GM23338 (cell line): ENCODE results near the gene EHD3. TPM values are rescaled to one million over a fixed set of nuclear protein-coding genes. Genes with fewer than 3 reads are reported as not detected.

Experiments
- ATAC-seq: fragments of 200-7000 bp; cut with Tn5 transposase; 3 replicates; pipeline ENCODE4 v1.9.1; 2020
- DNase-seq: peaks from one replicate; pipeline ENCODE4 v3.0.0-alpha.2; 2015; ENCODE audit warnings: low spot score
- H2AFZ ChIP-seq: fragments of 200-600 bp; sonication (generic); 2 replicates; pipeline ENCODE4 v1.8.0; 2016; ENCODE audit warnings: antibody characterized with exemption, mild to moderate bottlenecking, moderate library complexity
- H3F3A ChIP-seq: fragments of 200-600 bp; sonication (generic); replicated peaks from 2 replicates; pipeline ENCODE4 v1.8.0; 2017; ENCODE audit warnings: antibody characterized with exemption, mixed run types, low read depth
- H3K27ac ChIP-seq: fragments of 200-600 bp; sonication (generic); 2 replicates; pipeline ENCODE4 v1.6.1; 2016; ENCODE audit warnings: low read depth
- H3K27me3 ChIP-seq: fragments of 200-600 bp; sonication (generic); 2 replicates; pipeline ENCODE4 v1.8.0; 2016; ENCODE audit warnings: mild to moderate bottlenecking, mixed run types, moderate library complexity; ENCODE audit not compliant: insufficient read depth
- H3K36me3 ChIP-seq: fragments of 200-600 bp; sonication (generic); 2 replicates; pipeline ENCODE4 v1.8.0; 2016; ENCODE audit warnings: mild to moderate bottlenecking; ENCODE audit not compliant: insufficient read depth
- H3K4me1 ChIP-seq: fragments of 200-600 bp; sonication (generic); 2 replicates; pipeline ENCODE4 v1.8.0; 2016; ENCODE audit warnings: mild to moderate bottlenecking, moderate library complexity; ENCODE audit not compliant: insufficient read depth
- H3K4me2 ChIP-seq: fragments of 200-600 bp; sonication (generic); 2 replicates; pipeline ENCODE4 v1.7.1; 2017; ENCODE audit warnings: mixed run types
- H3K4me3 ChIP-seq: fragments of 200-600 bp; sonication (generic); 2 replicates; pipeline ENCODE4 v1.6.1; 2016; ENCODE audit warnings: mixed run types
- H3K79me2 ChIP-seq: fragments of 200-600 bp; sonication (generic); replicated peaks from 2 replicates; pipeline ENCODE4 v1.8.0; 2017; ENCODE audit warnings: mild to moderate bottlenecking; ENCODE audit not compliant: insufficient read depth
- H3K9me2 ChIP-seq: fragments of 200-600 bp; sonication (generic); 2 replicates; pipeline ENCODE4 v1.8.0; 2017; ENCODE audit not compliant: insufficient read depth
- H4K20me1 ChIP-seq: fragments of 200-600 bp; sonication (generic); replicated peaks from 2 replicates; pipeline ENCODE4 v1.8.0; 2017; ENCODE audit warnings: mild to moderate bottlenecking; ENCODE audit not compliant: insufficient read depth
- H3K27ac Mint-ChIP-seq: 2 replicates; pipeline ENCODE4 v1.8.0; 2020; ENCODE audit warnings: inconsistent platforms, mild to moderate bottlenecking, moderate library complexity, mixed read lengths
- H3K27me3 Mint-ChIP-seq: 3 replicates; pipeline ENCODE4 v1.8.0; 2022; ENCODE audit warnings: low read depth, mild to moderate bottlenecking, moderate library complexity, mixed read lengths, inconsistent platforms; ENCODE audit not compliant: insufficient read depth, poor library complexity
- H3K36me3 Mint-ChIP-seq: 3 replicates; pipeline ENCODE4 v1.8.0; 2021; ENCODE audit warnings: low read depth, mild to moderate bottlenecking, inconsistent platforms, moderate library complexity, mixed read lengths
- H3K4me1 Mint-ChIP-seq: 3 replicates; pipeline ENCODE4 v1.8.0; 2020; ENCODE audit warnings: mild to moderate bottlenecking, inconsistent platforms, mixed read lengths
- H3K4me3 Mint-ChIP-seq: 3 replicates; pipeline ENCODE4 v1.8.0; 2021; ENCODE audit warnings: moderate library complexity, mild to moderate bottlenecking, inconsistent platforms, mixed read lengths
- H3K9me3 Mint-ChIP-seq: 3 replicates; pipeline ENCODE4 v1.8.0; 2020; ENCODE audit warnings: moderate library complexity, mild to moderate bottlenecking, inconsistent platforms, mixed read lengths
- CREB1 ChIP-seq: fragments of 250-450 bp; sonication (Bioruptor Pico); IDR thresholded peaks from 2 replicates; pipeline ENCODE4 v1.5.0; 2020; ENCODE audit warnings: low read depth, mild to moderate bottlenecking, moderate library complexity
- EZH2 ChIP-seq: fragments of 200-600 bp; sonication (generic); IDR thresholded peaks from one replicate; pipeline ENCODE4 v1.8.0; 2017; ENCODE audit warnings: antibody characterized with exemption, mild to moderate bottlenecking, low read depth; ENCODE audit not compliant: unreplicated experiment
- EZH2phosphoT487 ChIP-seq: fragments of 200-600 bp; sonication (generic); IDR thresholded peaks from one replicate; pipeline ENCODE4 v1.8.1; 2018; ENCODE audit warnings: antibody characterized with exemption; ENCODE audit not compliant: unreplicated experiment
- JUNB ChIP-seq: IDR thresholded peaks from one replicate; pipeline ENCODE4 v1.6.1; 2016; ENCODE audit warnings: antibody characterized with exemption; ENCODE audit not compliant: unreplicated experiment
- NANOG ChIP-seq: IDR thresholded peaks from 2 replicates; pipeline ENCODE4 v1.6.1; 2016; ENCODE audit warnings: antibody characterized with exemption, borderline replicate concordance
- POLR2AphosphoS5 ChIP-seq: IDR thresholded peaks from 2 replicates; pipeline ENCODE4 v1.6.1; 2016; ENCODE audit warnings: antibody characterized with exemption, low read depth
- STAT1 ChIP-seq: IDR thresholded peaks from one replicate; pipeline ENCODE4 v1.6.1; 2016; ENCODE audit warnings: antibody characterized with exemption; ENCODE audit not compliant: unreplicated experiment
- ZNF114 ChIP-seq: fragments of 250-450 bp; sonication (Bioruptor Pico); IDR thresholded peaks from 2 replicates; pipeline ENCODE4 v1.5.0; 2020; ENCODE audit warnings: mild to moderate bottlenecking, moderate library complexity
- ZNF331 ChIP-seq: fragments of 250-450 bp; sonication (Bioruptor Pico); IDR thresholded peaks from 2 replicates; pipeline ENCODE4 v1.5.0; 2020; ENCODE audit warnings: low read depth, mild to moderate bottlenecking, moderate library complexity
- polyA plus RNA-seq: library from polyadenylated mRNA; unstranded; fragments of >200 nt; fragmentation: Nextera tagmentation; extraction: Ambion mirVana; gene quantifications from 2 replicates; pipeline ENCODE4 v1.2.1, GENCODE V29; 2016
- total RNA-seq: library from RNA; depleted of rRNA; stranded (reverse); fragments of >200 nt; shearing (Covaris generic); gene quantifications from 2 replicates; pipeline ENCODE4 v1.2.3, GENCODE V29; 2014
- TF ChIP-seq, protein P1 (sequence below), 2 experiments: fragments of 200-600 bp in 1 of 2; sonication (generic) in 1 of 2; conservative IDR thresholded peaks; 2 replicates each; pipeline versions ENCODE4 v1.5.1 to v1.6.1; 2016 to 2017; ENCODE audit warnings: antibody characterized with exemption in 2 of 2, low read depth in 2 of 2, mild to moderate bottlenecking in 2 of 2, moderate library complexity in 1 of 2
- TF ChIP-seq, protein P2 (sequence below): IDR thresholded peaks from 2 replicates; pipeline ENCODE4 v1.6.1; 2016; ENCODE audit warnings: antibody characterized with exemption
- TF ChIP-seq, protein P3 (sequence below): IDR thresholded peaks from one replicate; pipeline ENCODE4 v1.6.1; 2018; ENCODE audit warnings: antibody characterized with exemption; ENCODE audit not compliant: unreplicated experiment
- TF ChIP-seq, protein P4 (sequence below): fragments of 250-450 bp; sonication (Bioruptor Pico); IDR thresholded peaks from 2 replicates; pipeline ENCODE4 v1.5.0; 2020; ENCODE audit warnings: mild to moderate bottlenecking, moderate library complexity

Gene EHD3
- total and polyA plus RNA-seq, 2 experiments from 2014 or later, result 3.3 to 12.6 TPM

DNA sequence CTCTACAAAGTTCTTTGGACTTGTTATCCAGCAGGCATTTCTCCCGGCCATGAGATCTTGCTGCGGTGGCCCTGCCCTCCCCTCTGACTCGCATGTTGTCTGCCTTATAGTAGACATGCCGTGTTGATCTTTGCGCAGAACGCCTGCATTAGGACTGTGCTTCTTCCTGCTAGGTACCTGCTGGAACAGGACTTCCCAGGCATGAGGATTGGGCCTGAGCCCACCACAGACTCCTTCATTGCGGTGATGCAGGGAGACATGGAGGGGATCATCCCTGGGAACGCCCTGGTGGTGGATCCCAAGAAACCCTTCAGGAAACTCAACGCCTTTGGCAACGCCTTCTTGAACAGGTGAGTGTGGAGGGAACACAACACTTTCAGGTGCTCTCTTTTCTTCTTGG, 10.1 kb downstream of the EHD3 start:
- Histone ChIP-seq H3K4me2 (no peak overlapping the region), H3K36me3 (no peaks in the 10 kb centered on the region), H3K4me3 (no peak overlapping the region), H3F3A (no peaks in the 10 kb centered on the region), H3K79me2 (no peaks in the 10 kb centered on the region), H3K27me3 (no peaks in the 10 kb centered on the region), H2AFZ (no peak overlapping the region), H3K27ac (no peak overlapping the region), H3K4me1 (no peaks in the 10 kb centered on the region), H4K20me1 (no peaks in the 10 kb centered on the region), H3K9me2 (no peaks in the 10 kb centered on the region)
- Mint-ChIP-seq H3K36me3 (peaks cover 3% of the 10 kb centered on the region; the same call in 2 of the 3 replicates), H3K4me3 (no peak overlapping the region), H3K9me3 (no peaks in the 10 kb centered on the region), H3K27me3 (no peaks in the 10 kb centered on the region), H3K4me1 (peaks cover 17% of the 10 kb centered on the region), H3K27ac (no peak overlapping the region; the same call in 1 of the 2 replicates)
- TF ChIP-seq, protein P1, sequence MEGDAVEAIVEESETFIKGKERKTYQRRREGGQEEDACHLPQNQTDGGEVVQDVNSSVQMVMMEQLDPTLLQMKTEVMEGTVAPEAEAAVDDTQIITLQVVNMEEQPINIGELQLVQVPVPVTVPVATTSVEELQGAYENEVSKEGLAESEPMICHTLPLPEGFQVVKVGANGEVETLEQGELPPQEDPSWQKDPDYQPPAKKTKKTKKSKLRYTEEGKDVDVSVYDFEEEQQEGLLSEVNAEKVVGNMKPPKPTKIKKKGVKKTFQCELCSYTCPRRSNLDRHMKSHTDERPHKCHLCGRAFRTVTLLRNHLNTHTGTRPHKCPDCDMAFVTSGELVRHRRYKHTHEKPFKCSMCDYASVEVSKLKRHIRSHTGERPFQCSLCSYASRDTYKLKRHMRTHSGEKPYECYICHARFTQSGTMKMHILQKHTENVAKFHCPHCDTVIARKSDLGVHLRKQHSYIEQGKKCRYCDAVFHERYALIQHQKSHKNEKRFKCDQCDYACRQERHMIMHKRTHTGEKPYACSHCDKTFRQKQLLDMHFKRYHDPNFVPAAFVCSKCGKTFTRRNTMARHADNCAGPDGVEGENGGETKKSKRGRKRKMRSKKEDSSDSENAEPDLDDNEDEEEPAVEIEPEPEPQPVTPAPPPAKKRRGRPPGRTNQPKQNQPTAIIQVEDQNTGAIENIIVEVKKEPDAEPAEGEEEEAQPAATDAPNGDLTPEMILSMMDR (conservative IDR thresholded peaks at IDR 0.05; ENCODE audit: low read depth in 2 of 2), result no peak
- TF ChIP-seq EZH2phosphoT487 (no peak), STAT1 (no peak), NANOG (no peak), POLR2AphosphoS5 (no peak), JUNB (no peak), EZH2 (no peak), CREB1 (CRISPR knock-in tag) (no peak), ZNF331 (CRISPR knock-in tag) (no peak), ZNF114 (CRISPR knock-in tag) (no peak)
- TF ChIP-seq, protein P2, sequence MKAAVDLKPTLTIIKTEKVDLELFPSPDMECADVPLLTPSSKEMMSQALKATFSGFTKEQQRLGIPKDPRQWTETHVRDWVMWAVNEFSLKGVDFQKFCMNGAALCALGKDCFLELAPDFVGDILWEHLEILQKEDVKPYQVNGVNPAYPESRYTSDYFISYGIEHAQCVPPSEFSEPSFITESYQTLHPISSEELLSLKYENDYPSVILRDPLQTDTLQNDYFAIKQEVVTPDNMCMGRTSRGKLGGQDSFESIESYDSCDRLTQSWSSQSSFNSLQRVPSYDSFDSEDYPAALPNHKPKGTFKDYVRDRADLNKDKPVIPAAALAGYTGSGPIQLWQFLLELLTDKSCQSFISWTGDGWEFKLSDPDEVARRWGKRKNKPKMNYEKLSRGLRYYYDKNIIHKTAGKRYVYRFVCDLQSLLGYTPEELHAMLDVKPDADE, result no peak
- TF ChIP-seq, protein P3, sequence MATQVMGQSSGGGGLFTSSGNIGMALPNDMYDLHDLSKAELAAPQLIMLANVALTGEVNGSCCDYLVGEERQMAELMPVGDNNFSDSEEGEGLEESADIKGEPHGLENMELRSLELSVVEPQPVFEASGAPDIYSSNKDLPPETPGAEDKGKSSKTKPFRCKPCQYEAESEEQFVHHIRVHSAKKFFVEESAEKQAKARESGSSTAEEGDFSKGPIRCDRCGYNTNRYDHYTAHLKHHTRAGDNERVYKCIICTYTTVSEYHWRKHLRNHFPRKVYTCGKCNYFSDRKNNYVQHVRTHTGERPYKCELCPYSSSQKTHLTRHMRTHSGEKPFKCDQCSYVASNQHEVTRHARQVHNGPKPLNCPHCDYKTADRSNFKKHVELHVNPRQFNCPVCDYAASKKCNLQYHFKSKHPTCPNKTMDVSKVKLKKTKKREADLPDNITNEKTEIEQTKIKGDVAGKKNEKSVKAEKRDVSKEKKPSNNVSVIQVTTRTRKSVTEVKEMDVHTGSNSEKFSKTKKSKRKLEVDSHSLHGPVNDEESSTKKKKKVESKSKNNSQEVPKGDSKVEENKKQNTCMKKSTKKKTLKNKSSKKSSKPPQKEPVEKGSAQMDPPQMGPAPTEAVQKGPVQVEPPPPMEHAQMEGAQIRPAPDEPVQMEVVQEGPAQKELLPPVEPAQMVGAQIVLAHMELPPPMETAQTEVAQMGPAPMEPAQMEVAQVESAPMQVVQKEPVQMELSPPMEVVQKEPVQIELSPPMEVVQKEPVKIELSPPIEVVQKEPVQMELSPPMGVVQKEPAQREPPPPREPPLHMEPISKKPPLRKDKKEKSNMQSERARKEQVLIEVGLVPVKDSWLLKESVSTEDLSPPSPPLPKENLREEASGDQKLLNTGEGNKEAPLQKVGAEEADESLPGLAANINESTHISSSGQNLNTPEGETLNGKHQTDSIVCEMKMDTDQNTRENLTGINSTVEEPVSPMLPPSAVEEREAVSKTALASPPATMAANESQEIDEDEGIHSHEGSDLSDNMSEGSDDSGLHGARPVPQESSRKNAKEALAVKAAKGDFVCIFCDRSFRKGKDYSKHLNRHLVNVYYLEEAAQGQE, result no peak
- TF ChIP-seq, protein P4, sequence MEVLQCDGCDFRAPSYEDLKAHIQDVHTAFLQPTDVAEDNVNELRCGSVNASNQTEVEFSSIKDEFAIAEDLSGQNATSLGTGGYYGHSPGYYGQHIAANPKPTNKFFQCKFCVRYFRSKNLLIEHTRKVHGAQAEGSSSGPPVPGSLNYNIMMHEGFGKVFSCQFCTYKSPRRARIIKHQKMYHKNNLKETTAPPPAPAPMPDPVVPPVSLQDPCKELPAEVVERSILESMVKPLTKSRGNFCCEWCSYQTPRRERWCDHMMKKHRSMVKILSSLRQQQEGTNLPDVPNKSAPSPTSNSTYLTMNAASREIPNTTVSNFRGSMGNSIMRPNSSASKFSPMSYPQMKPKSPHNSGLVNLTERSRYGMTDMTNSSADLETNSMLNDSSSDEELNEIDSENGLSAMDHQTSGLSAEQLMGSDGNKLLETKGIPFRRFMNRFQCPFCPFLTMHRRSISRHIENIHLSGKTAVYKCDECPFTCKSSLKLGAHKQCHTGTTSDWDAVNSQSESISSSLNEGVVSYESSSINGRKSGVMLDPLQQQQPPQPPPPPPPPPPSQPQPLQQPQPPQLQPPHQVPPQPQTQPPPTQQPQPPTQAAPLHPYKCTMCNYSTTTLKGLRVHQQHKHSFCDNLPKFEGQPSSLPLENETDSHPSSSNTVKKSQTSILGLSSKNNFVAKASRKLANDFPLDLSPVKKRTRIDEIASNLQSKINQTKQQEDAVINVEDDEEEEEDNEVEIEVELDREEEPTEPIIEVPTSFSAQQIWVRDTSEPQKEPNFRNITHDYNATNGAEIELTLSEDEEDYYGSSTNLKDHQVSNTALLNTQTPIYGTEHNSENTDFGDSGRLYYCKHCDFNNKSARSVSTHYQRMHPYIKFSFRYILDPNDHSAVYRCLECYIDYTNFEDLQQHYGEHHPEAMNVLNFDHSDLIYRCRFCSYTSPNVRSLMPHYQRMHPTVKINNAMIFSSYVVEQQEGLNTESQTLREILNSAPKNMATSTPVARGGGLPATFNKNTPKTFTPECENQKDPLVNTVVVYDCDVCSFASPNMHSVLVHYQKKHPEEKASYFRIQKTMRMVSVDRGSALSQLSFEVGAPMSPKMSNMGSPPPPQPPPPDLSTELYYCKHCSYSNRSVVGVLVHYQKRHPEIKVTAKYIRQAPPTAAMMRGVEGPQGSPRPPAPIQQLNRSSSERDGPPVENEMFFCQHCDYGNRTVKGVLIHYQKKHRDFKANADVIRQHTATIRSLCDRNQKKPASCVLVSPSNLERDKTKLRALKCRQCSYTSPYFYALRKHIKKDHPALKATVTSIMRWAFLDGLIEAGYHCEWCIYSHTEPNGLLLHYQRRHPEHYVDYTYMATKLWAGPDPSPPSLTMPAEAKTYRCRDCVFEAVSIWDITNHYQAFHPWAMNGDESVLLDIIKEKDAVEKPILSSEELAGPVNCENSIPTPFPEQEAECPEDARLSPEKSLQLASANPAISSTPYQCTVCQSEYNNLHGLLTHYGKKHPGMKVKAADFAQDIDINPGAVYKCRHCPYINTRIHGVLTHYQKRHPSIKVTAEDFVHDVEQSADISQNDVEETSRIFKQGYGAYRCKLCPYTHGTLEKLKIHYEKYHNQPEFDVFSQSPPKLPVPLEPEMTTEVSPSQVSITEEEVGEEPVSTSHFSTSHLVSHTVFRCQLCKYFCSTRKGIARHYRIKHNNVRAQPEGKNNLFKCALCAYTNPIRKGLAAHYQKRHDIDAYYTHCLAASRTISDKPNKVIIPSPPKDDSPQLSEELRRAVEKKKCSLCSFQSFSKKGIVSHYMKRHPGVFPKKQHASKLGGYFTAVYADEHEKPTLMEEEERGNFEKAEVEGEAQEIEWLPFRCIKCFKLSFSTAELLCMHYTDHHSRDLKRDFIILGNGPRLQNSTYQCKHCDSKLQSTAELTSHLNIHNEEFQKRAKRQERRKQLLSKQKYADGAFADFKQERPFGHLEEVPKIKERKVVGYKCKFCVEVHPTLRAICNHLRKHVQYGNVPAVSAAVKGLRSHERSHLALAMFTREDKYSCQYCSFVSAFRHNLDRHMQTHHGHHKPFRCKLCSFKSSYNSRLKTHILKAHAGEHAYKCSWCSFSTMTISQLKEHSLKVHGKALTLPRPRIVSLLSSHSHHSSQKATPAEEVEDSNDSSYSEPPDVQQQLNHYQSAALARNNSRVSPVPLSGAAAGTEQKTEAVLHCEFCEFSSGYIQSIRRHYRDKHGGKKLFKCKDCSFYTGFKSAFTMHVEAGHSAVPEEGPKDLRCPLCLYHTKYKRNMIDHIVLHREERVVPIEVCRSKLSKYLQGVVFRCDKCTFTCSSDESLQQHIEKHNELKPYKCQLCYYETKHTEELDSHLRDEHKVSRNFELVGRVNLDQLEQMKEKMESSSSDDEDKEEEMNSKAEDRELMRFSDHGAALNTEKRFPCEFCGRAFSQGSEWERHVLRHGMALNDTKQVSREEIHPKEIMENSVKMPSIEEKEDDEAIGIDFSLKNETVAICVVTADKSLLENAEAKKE (CRISPR knock-in tag), result no peak
- DNase-seq (no peak), ATAC-seq (no peak)
